NOMO-1 treated with dmso at 0.1 percent for 144 hours (cell line): ENCODE results near the gene ZNF143.

Source experiments
- DNase-seq: peaks from one replicate; lab custom pipeline; 2025; ENCODE audit not compliant: unreplicated experiment; lab: John Stamatoyannopoulos, UW

Gene ZNF143

GRCh38 chr11:9573775-9574621, 113.2 kb downstream of the ZNF143 start:
- DNase-seq, result no peak

DNA sequence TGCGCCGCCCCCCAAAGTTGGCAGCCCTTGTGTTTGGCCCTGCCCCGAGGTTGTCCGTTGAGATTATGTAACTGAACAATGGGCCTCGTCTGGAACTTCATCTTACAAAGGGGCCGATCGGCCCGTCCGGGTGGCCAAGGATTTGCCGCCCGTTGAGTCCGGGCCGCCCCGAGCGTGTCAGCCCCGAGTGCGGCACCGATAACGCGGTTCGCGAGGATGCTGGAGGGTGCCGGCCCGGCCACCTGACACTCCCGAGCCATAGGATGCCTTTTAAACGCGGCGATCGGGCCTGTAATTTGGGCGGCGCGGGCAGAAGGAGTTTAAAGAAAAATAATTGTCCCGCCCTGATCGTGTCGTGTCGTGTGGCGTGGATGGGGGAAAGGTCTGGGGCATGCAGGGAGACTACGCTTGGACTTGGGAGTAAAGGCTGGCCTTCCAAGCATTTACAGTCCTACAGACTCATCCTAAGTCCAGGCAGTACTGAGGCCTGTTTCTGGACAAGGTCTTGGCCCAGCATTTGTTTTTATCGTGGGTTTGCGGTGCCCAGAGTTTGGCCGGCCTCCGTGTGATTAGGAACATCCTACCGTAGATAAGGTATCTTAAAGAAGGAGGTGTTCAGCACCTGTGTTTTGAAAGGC, 113.9 kb downstream of the ZNF143 start:
- no peak for DNase-seq

GRCh38 chr11:9575260-9576240, 114.7 kb downstream of the ZNF143 start:
- DNase-seq, result peak; percentile 24

DNA sequence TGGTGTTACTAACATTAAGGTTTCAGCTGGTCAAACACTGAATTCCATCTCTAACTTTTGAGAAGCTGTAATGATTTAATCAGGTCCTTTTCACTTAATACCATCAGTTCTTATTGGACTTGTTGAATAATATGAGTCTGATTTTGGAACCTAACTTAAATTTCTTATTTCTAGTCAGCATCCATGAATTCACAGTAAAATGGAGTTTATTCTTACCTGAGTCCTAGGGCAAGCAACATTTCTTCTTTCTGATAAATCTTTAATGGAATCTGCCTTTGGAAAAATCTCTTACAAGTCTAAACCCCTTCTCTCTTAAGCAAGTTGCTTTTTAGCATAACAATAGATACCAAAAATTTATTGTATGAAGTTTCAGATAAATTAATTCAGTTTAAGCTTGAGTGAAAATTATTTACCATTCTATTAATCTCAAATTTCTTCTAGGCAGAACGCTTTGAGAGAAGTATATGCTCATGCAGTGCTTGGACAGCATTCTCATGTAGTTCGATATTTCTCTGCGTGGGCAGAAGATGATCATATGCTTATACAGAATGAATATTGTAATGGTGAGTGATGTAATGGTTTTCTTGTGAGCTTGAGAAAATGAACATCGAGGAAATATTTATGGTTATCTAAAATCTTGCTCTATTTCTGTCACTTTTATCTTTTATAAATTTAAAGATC, 116.0 kb downstream of the ZNF143 start:
- DNase-seq, result no peak

- no peak for DNase-seq
These were observed 116.7 kb downstream of the ZNF143 start for GRCh38 chr11:9577556-9577955.
